IPS-NIHi7 (cell line): Measurements from ENCODE around the gene RILPL1.
"Not testable (repeated sequence)": the region's sequence is repeated elsewhere in the genome, so short reads cannot be mapped to it uniquely, and the experiment has no call there.

ENCODE experiments used
- DNase-seq: peaks from one replicate; pipeline ENCODE4 v3.0.0; 2012; ENCODE audit warnings: mixed read lengths; ENCODE audit errors: extremely low spot score

The RILPL1 gene

GRCh38 chr12:123494124-123494851 is 39.2 kb downstream of the RILPL1 start:
- no peak for DNase-seq

GRCh38 chr12:123492339-123493039 is 41.0 kb downstream of the RILPL1 start:
- DNase-seq = not testable (repeated sequence)

- no peak for DNase-seq
These were observed 42.0 kb downstream of the RILPL1 start for GRCh38 chr12:123491481-123491880.

GRCh38 chr12:123491056-123491455 is 42.5 kb downstream of the RILPL1 start:
- no peak for DNase-seq

DNA sequence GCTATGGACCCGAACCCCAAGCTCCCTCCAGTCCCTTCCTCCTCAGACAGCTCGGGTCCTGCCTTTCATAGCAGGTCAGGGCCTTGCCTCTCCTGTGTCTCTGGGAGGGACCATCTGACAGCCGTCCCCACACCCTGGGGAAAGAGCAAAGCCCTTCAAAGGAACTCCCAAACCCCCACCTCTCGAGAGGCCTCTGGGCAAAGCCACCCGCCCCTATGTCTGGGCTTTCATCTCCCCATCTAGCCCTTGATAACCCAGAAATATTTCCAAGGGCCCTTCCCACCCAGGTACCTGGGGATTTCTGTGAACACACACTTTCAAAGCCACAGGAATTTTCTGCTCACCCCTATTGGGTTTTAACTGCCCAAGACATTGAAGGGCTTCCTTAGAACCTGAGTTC is 43.4 kb downstream of the RILPL1 start:
- DNase-seq = no peak

GRCh38 chr12:123489580-123489979 is 43.9 kb downstream of the RILPL1 start:
- DNase-seq = no peak

DNA sequence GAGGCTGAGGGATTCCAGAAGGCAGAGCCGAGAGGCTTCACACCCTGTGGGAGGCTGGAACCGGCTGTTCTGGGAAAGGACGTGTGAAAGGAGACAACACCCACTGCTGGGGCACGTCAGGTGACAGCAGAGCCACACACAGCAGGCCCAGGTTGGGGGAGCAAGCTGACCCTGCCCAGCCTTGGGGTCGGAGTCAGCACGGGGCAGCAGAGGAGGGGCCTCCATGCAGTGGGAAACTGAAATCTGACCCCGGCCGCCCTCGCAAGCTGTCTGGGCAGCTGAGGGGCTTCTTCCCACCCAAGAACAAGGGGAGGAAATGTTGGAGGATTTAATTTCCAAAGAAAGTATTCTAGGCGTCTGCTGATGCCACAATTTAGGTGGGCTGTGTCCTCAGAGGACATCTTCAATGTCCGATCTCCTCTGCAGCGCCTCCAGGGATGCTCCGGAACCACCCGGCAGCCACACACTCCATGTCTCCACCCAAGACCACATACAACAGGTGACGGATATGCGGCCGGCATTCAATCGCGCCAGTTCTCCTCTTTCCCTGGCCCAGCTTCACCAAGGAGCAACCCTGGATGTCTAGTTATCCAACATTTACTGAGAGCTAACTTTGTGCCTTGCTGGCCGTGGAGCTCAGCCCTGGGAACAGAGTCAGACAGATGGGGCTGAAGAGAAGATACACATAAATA is 44.8 kb downstream of the RILPL1 start:
- DNase-seq = peak; percentile 41

DNA sequence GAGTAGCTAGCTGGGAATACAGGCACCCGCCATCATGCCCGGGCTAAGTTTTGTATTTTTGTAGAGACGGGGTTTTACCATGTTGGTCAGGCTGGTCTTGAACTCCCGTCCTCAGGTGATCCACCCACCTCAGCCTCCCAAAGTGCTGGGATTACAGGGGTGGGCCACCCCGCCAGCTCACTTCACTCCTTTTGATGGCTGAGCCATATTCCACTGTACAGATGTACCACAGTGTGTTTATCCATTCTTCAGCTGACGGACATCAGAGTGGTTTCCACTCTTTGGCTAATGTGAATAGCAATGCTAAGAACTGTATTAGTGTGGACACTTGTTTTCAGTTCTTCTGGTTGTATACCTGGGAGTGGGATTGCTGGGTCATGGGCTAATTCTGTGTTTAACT is 46.1 kb downstream of the RILPL1 start:
- DNase-seq = no peak

GRCh38 chr12:123485756-123486155 is 47.8 kb downstream of the RILPL1 start:
- DNase-seq = no peak

DNA sequence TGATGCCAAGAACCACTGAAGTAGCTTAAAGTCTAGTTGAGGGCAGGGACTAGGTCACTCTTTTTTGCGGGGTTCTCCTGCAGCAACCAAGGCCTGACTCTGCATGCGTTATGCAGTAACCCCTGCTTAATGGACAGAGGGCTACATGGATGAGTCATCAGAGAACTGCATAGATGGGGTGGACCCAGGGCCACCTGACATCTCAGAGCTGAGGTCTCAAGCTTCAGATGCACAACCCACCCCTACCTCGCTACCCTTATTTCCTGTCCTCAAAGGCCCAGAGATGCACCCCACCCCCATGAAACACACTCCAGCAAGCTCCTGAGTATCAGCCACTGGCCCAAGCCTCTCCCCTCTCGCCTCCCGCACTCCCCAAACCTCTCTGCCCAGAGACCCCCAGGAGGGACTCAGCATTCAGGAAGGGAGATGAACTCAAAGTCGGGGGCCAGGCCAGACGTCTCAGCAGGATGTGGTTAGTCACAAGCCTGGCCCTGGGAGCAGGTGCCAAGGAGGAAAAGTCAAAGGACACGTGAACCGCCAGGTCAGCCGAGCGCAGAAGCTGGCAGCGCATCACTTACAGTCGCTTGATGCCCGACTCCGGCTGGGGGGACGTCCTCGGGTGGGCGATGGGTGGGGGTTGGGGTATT is 49.8 kb downstream of the RILPL1 start:
- DNase-seq = no peak

- DNase-seq = no peak
These were observed 50.6 kb downstream of the RILPL1 start for GRCh38 chr12:123482876-123483275.

- DNase-seq = not testable (repeated sequence)
These were observed 52.3 kb downstream of the RILPL1 start for GRCh38 chr12:123481251-123481650.

- no peak for DNase-seq
These were observed 53.9 kb downstream of the RILPL1 start for GRCh38 chr12:123479442-123480180.

- DNase-seq = no peak
These were observed 54.8 kb downstream of the RILPL1 start for GRCh38 chr12:123478762-123479161.

GRCh38 chr12:123478069-123478468 is 55.5 kb downstream of the RILPL1 start:
- no peak for DNase-seq

DNA sequence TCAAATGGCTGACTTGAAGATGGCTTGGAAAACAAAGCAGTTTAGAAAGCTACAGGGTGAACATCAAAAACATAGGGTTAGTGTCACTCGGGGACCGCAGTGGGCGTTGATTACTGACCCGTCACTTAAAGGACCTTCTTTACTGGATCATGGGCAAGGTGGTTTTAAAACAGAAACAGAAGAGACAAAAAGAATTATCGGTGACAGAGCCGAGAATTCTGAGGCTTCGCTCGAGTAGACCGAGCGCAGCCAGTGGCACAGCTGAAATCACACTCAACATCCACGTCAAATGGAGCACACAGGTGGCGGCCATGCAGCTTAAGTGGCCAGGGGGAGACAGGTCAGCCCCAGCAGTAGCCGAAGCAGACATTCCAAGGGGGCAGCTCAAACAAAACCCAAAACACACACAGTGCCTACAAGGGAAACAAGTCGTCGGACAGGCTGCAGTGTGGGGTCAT is 58.2 kb downstream of the RILPL1 start:
- DNase-seq = no peak

DNA sequence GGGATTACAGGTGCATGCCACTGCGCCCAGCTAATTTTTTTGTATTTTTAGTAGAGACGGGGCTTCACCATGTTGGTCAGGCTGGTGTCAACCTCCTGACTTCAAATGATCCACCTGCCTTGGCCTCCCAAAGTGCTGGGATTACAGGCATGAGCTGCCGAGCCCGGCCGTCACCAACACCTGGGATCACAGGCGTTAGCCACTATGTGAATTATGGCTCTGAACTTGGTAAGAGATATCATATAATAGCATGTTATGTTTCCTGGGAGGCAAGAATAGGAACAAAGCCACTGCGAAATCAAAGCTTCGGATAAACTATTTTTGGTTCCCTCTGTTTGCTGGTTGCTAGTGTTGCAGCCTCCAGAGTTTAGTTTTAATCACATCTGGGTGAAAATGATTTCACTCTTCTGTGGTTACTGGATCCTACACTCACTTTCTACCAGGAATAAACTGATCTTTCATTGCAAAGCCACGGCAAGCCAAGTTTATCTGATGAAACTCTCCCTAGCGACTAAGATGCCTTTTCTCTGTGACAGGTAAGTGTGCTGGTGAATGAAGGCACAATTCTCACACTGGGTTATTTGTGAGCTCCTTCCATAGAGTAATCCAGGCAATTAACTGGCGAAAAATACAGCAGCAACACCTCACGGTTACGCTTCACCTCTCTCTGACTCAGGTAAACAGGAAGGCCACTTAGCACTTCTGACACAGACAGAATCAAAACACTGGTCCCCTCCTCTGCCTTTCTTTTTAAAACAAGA is 58.9 kb downstream of the RILPL1 start:
- no peak for DNase-seq

- no peak for DNase-seq
These were observed 61.1 kb downstream of the RILPL1 start for GRCh38 chr12:123472438-123472849.

DNA sequence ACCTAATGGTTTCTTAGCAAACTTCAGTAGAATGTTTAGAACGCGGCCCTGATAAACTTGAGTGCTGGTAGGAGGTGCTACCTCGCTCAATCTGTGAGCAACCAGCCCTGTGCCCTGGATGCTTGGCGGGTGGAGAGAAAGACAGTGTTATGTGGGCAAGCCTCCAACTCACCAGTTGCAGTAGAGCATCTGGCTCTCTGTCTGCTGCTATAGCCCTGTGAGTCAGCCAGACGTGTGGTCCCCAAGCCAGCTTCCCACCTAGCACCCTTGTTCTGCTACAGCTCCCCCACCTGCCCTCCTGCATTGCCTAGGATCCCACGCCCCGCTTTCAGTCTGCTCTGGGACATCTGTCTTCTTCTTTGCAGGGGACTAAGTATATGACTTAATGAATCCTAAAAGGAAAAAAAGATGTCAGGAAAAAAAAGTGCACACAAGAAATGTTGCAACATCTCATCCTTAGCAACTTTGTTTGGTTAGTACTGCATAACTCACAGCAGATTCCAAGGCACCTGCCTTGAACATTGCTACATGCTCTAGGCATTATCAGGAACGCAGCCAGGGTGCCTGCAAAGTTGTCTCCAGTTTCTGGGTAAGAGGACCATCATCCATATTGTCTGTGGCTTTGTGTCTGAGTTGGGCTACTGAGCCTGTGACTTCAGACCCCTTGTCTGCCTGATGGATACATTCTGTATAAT is 62.0 kb downstream of the RILPL1 start:
- no peak for DNase-seq

- DNase-seq = no peak
These were observed 63.5 kb downstream of the RILPL1 start for GRCh38 chr12:123469978-123470377.
